ENCODE data around the gene CCDC191. TPM values are rescaled to one million over a fixed set of nuclear protein-coding genes. Genes with fewer than 3 reads are reported as not detected.

CCDC191 gene
- polyA plus RNA-seq, 2 of the 4 experiments (the other 2 are of a cell fraction): 2.5 to 5.0 TPM

DNA sequence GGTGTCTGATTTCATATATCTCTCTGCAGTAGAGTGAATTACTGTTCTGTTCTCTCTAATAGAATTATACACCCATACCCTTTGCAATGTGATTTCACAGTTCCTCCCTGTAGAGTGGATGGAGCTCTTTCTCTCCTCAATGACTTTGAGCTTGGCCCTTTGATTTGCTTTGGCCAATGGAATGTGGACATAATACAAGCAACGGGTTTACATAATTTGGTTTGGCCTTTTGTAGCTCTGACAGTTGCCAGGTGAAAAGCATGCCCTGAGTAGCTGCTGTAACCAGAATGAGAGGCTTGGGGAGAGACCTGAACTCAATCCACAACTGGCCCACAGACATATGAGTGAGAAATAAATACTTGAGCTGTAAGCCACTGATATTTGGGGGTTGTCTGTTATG is 76.4 kb downstream of the CCDC191 start:
- Histone ChIP-seq H3K4me1 (no peaks in the 10 kb centered on the region), H3K4me2 (no peak overlapping the region), H3K4me3 (no peak overlapping the region), H3K9me3 (no peaks in the 10 kb centered on the region), H3K27ac (no peak overlapping the region)
- 80% methylated on average over 1 of the region's 1 CpG for WGBS (ENCODE audit: missing lambda C conversion rate)
- FAIRE-seq: no peak
- no peak for ATAC-seq
- ChIA-PET CTCF (no interaction called here), POLR2A (no interaction called here)
- TF ChIP-seq TP53 (CRISPR knock-in tag; IDR thresholded peaks at IDR 0.05) (no peak), NR3C1 (IDR thresholded peaks at IDR 0.05) (no peak), CHD4 (IDR thresholded peaks at IDR 0.05; ENCODE audit: borderline replicate concordance) (no peak), MYC (IDR thresholded peaks at IDR 0.05; ENCODE audit: borderline replicate concordance, low read length) (no peak), RNF2 (IDR thresholded peaks at IDR 0.05; ENCODE audit: borderline replicate concordance, low read depth) (no peak)
- TF ChIP-seq, protein P1, sequence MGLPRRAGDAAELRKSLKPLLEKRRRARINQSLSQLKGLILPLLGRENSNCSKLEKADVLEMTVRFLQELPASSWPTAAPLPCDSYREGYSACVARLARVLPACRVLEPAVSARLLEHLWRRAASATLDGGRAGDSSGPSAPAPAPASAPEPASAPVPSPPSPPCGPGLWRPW (IDR thresholded peaks at IDR 0.05): no peak
- TF ChIP-seq, protein P2, sequence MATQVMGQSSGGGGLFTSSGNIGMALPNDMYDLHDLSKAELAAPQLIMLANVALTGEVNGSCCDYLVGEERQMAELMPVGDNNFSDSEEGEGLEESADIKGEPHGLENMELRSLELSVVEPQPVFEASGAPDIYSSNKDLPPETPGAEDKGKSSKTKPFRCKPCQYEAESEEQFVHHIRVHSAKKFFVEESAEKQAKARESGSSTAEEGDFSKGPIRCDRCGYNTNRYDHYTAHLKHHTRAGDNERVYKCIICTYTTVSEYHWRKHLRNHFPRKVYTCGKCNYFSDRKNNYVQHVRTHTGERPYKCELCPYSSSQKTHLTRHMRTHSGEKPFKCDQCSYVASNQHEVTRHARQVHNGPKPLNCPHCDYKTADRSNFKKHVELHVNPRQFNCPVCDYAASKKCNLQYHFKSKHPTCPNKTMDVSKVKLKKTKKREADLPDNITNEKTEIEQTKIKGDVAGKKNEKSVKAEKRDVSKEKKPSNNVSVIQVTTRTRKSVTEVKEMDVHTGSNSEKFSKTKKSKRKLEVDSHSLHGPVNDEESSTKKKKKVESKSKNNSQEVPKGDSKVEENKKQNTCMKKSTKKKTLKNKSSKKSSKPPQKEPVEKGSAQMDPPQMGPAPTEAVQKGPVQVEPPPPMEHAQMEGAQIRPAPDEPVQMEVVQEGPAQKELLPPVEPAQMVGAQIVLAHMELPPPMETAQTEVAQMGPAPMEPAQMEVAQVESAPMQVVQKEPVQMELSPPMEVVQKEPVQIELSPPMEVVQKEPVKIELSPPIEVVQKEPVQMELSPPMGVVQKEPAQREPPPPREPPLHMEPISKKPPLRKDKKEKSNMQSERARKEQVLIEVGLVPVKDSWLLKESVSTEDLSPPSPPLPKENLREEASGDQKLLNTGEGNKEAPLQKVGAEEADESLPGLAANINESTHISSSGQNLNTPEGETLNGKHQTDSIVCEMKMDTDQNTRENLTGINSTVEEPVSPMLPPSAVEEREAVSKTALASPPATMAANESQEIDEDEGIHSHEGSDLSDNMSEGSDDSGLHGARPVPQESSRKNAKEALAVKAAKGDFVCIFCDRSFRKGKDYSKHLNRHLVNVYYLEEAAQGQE (IDR thresholded peaks at IDR 0.05): no peak
- no peak for DNase-seq (ENCODE audit: low read depth in 1 of 2, low spot score in 1 of 2)

DNA sequence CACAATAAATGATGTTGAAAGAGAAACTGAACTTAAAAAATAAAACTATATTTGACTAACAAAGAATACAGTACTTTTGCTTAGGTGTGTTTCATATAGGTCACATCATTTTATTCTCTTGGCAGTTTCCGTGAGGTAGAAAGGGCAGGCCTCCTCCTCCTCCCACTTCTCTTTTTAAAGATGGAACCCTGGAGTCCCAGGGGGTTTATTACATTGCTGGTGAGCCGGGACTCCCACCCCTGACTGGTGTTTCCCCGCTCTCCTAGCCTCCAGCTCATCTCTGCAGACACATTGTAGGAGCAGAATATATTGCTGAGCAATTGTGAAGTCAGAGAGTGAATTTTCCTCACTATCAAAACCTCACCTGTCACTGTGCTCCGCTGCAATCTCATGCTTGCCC is 78.5 kb downstream of the CCDC191 start:
- H3K4me1 ChIP-seq: no peaks in the 10 kb centered on the region
- FAIRE-seq: no peak
- no peak for ATAC-seq
- no peak overlapping the region for H3K4me2 ChIP-seq
- DNase-seq (ENCODE audit: low read depth in 1 of 2, low spot score in 1 of 2): no peak
- peaks cover 11% of the 10 kb centered on the region; the same call in 1 of the 3 replicates for H3K9me3 ChIP-seq
- ChIA-PET POLR2A (no interaction called here), CTCF (interaction anchor here (0.5 kb wide), 1 partner anchor 17 kb away, joined by 5 read pairs; no protein-coding TSS in a partner anchor)
- no peak for TF ChIP-seq POLR2A (IDR thresholded peaks at IDR 0.05; ENCODE audit: low read length)
- TF ChIP-seq EHF (CRISPR knock-in tag; IDR thresholded peaks at IDR 0.05): no peak
- TF ChIP-seq, protein P2 (IDR thresholded peaks at IDR 0.05): no peak
- TF ChIP-seq HEYL (CRISPR knock-in tag; IDR thresholded peaks at IDR 0.05): no peak
- no peak for TF ChIP-seq ZSCAN20 (CRISPR knock-in tag; IDR thresholded peaks at IDR 0.05)
- no peak overlapping the region for H3K27ac ChIP-seq
- 72% methylated on average over 4 of the region's 4 CpGs for WGBS (ENCODE audit: missing lambda C conversion rate)
- H3K4me3 ChIP-seq: no peak overlapping the region

DNA sequence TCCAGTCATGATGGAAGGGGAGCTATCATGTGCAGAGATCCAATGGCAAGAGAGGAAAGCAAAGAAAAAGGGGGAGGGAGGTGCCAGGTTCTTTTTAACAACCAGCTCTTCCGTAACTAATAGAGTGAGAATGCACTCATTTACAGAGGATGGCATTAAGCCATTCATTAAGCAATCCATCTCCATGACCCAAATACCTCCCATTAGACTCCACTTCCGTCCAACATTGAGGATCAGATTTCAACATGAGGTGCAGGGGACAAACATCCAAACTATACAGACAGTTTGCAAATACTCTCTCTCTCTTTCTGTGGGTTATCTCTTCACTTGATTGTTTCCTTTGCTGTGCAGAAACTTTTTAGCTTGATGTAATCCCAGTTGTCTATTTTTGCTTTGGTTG is 87.3 kb downstream of the CCDC191 start:
- H3K4me3 ChIP-seq: no peak overlapping the region
- DNase-seq (ENCODE audit: low read depth in 1 of 2, low spot score in 1 of 2) (no peak), ATAC-seq (no peak), FAIRE-seq (no peak)
- CTCF ChIA-PET: interaction anchor here (0.7 kb wide), 1 partner anchor 46 kb away, joined by 4 read pairs; no protein-coding TSS in a partner anchor
- no peak overlapping the region for H3K4me2 ChIP-seq
- H3K9me3 ChIP-seq: peaks cover 5% of the 10 kb centered on the region; the same call in 2 of the 3 replicates
- no peaks in the 10 kb centered on the region for H3K4me1 ChIP-seq
- 64% methylated on average over 2 of the region's 2 CpGs for WGBS (ENCODE audit: missing lambda C conversion rate)
- no peak for TF ChIP-seq ZSCAN20 (CRISPR knock-in tag; IDR thresholded peaks at IDR 0.05)
- TF ChIP-seq, protein P3, sequence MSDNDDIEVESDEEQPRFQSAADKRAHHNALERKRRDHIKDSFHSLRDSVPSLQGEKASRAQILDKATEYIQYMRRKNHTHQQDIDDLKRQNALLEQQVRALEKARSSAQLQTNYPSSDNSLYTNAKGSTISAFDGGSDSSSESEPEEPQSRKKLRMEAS (IDR thresholded peaks at IDR 0.05): no peak
- TF ChIP-seq MAZ (IDR thresholded peaks at IDR 0.05; ENCODE audit: borderline replicate concordance, low read depth, low read length): no peak
- no peak for TF ChIP-seq EHF (CRISPR knock-in tag; IDR thresholded peaks at IDR 0.05)
- TF ChIP-seq, protein P2 (IDR thresholded peaks at IDR 0.05): no peak
- TF ChIP-seq TFCP2L1 (CRISPR knock-in tag; IDR thresholded peaks at IDR 0.05): no peak
- no peak for TF ChIP-seq CHD4 (IDR thresholded peaks at IDR 0.05; ENCODE audit: borderline replicate concordance)
- TF ChIP-seq ESRRA (IDR thresholded peaks at IDR 0.05; ENCODE audit: borderline replicate concordance, low read length): no peak
- POLR2A ChIA-PET: no interaction called here
- no peak overlapping the region for H3K27ac ChIP-seq

Measured in A549 (cell line).